ENCODE results near the gene BLVRB.
A peak's percentile ranks its signal among the peaks of the same experiment; 100 is the strongest.

The BLVRB gene

GRCh38 chr19:40425450-40426287 lies 39.9 kb downstream of the BLVRB start, which contains the start of gene SERTAD1:
Gene SERTAD1, minus strand, starts transcription at chr19:40425992. Its CDS starts 2,446 bp downstream, at chr19:40423546.
- peak; percentile 100 for TF ChIP-seq POLR2A (IDR thresholded peaks at IDR 0.05; ENCODE audit: low read depth, low read length)
- FAIRE-seq (peak; percentile 81), DNase-seq (ENCODE audit: insufficient read length, low spot score) (peak; percentile 98)

- no peak for DNase-seq (ENCODE audit: insufficient read length, low spot score)
- TF ChIP-seq POLR2A (IDR thresholded peaks at IDR 0.05; ENCODE audit: low read depth, low read length): peak; percentile 16; the same call in 1 of the 2 replicates
- FAIRE-seq: no peak
Observed at GRCh38 chr19:40424637-40425449, 40.7 kb downstream of the BLVRB start.

GRCh38 chr19:40423938-40424337 lies 41.6 kb downstream of the BLVRB start:
- DNase-seq (ENCODE audit: insufficient read length, low spot score) (no peak), FAIRE-seq (no peak)
- TF ChIP-seq POLR2A (IDR thresholded peaks at IDR 0.05; ENCODE audit: low read depth, low read length): no peak

GRCh38 chr19:40422748-40423566 lies 42.6 kb downstream of the BLVRB start:
- DNase-seq (ENCODE audit: insufficient read length, low spot score): no peak
- no peak for FAIRE-seq
- no peak for TF ChIP-seq POLR2A (IDR thresholded peaks at IDR 0.05; ENCODE audit: low read depth, low read length)

- TF ChIP-seq POLR2A (IDR thresholded peaks at IDR 0.05; ENCODE audit: low read depth, low read length): no peak
- no peak for FAIRE-seq
Observed at GRCh38 chr19:40421993-40422747, 43.4 kb downstream of the BLVRB start.

GRCh38 chr19:40420766-40421765 lies 44.5 kb downstream of the BLVRB start:
- peak; percentile 45 for TF ChIP-seq POLR2A (IDR thresholded peaks at IDR 0.05; ENCODE audit: low read depth, low read length)
- DNase-seq (ENCODE audit: insufficient read length, low spot score) (peak; percentile 96), FAIRE-seq (peak; percentile 41)

More at GRCh38 chr19:40421993-40422747, 43.4 kb downstream of the BLVRB start:
- no peak for DNase-seq (ENCODE audit: insufficient read length, low spot score)

- FAIRE-seq (no peak), DNase-seq (ENCODE audit: insufficient read length, low spot score) (no peak)
Observed at GRCh38 chr19:40420451-40420765, 45.1 kb downstream of the BLVRB start.

GRCh38 chr19:40419780-40420179 lies 45.8 kb downstream of the BLVRB start:
- no peak for FAIRE-seq
- no peak for DNase-seq (ENCODE audit: insufficient read length, low spot score)
- TF ChIP-seq POLR2A (IDR thresholded peaks at IDR 0.05; ENCODE audit: low read depth, low read length): no peak

More at GRCh38 chr19:40420451-40420765, 45.1 kb downstream of the BLVRB start:
- no peak for TF ChIP-seq POLR2A (IDR thresholded peaks at IDR 0.05; ENCODE audit: low read depth, low read length)

- TF ChIP-seq POLR2A (IDR thresholded peaks at IDR 0.05; ENCODE audit: low read depth, low read length): no peak
- no peak for FAIRE-seq
- DNase-seq (ENCODE audit: insufficient read length, low spot score): no peak
Observed at GRCh38 chr19:40419066-40419612, 46.4 kb downstream of the BLVRB start.

- TF ChIP-seq POLR2A (IDR thresholded peaks at IDR 0.05; ENCODE audit: low read depth, low read length): no peak
- DNase-seq (ENCODE audit: insufficient read length, low spot score) (no peak), FAIRE-seq (no peak)
Observed at GRCh38 chr19:40418040-40418439, 47.5 kb downstream of the BLVRB start.

GRCh38 chr19:40417643-40417981 lies 47.9 kb downstream of the BLVRB start:
- DNase-seq (ENCODE audit: insufficient read length, low spot score): no peak
- FAIRE-seq: no peak
- TF ChIP-seq POLR2A (IDR thresholded peaks at IDR 0.05; ENCODE audit: low read depth, low read length): no peak

Measured in H54 (cell line).